K562 (cell line): ENCODE results near the gene RGS14. TPM values are rescaled to one million over a fixed set of nuclear protein-coding genes. Genes with fewer than 3 reads are reported as not detected.

Experiments
- ARID4B ChIP-seq: sonication (generic); formaldehyde crosslinking; IDR thresholded peaks from 2 replicates; pipeline ENCODE4 v1.8.0; 2022; ENCODE audit warnings: mild to moderate bottlenecking, missing genetic modification reagents
- ATF1 ChIP-seq, 2 experiments: fragments of 450-650 bp in 1 of 2; IDR thresholded peaks; 2 replicates each; pipeline ENCODE4 v1.6.1; 2016; ENCODE audit warnings: missing compliant biosample characterization in 1 of 2, missing genetic modification characterization in 1 of 2
- ATF7 ChIP-seq: fragments of 450-650 bp; IDR thresholded peaks from 2 replicates; pipeline ENCODE4 v1.7.1; 2014; ENCODE audit warnings: mild to moderate bottlenecking, moderate library complexity
- CHD4 ChIP-seq: fragments of 200-600 bp; sonication (generic); IDR thresholded peaks from 3 replicates; pipeline ENCODE4 v1.6.1; 2012; ENCODE audit warnings: low read depth, mild to moderate bottlenecking, mixed read lengths, low read length, inconsistent platforms; ENCODE audit not compliant: insufficient read depth, insufficient replicate concordance, poor library complexity, severe bottlenecking
- FIP1L1 ChIP-seq: fragments of 200-400 bp; formaldehyde crosslinking; IDR thresholded peaks from 2 replicates; pipeline ENCODE4 v1.6.1; 2018; ENCODE audit warnings: mild to moderate bottlenecking, low read depth, low read length; ENCODE audit not compliant: poor library complexity, severe bottlenecking
- HDAC1 ChIP-seq, 2 experiments: fragments of 450-650 bp; IDR thresholded peaks; 2 replicates each; pipeline ENCODE4 v1.6.1; 2016 to 2017; ENCODE audit warnings: inconsistent platforms in 1 of 2, mild to moderate bottlenecking in 1 of 2, moderate library complexity in 1 of 2
- L3MBTL2 ChIP-seq: fragments of 450-650 bp; IDR thresholded peaks from 2 replicates; pipeline ENCODE4 v1.6.1; 2016; ENCODE audit warnings: mild to moderate bottlenecking, moderate library complexity
- MEF2D ChIP-seq: conservative IDR thresholded peaks from 2 replicates; pipeline ENCODE4 v1.6.1; 2016; ENCODE audit warnings: low read depth, missing genetic modification characterization, missing compliant biosample characterization
- MLLT1 ChIP-seq, 2 experiments: fragments of 450-650 bp; IDR thresholded peaks; 2 replicates each; pipeline ENCODE4 v1.6.1; 2016
- NFIC ChIP-seq: fragments of 450-650 bp; IDR thresholded peaks from 2 replicates; pipeline ENCODE4 v1.6.1; 2017; ENCODE audit warnings: mild to moderate bottlenecking, inconsistent platforms
- NONO ChIP-seq, 2 experiments: fragments of 200-400 bp in 1 of 2; fragments of 450-650 bp in 1 of 2; formaldehyde crosslinking in 1 of 2; IDR thresholded peaks; 2 replicates each; pipeline ENCODE4 v1.6.1; 2017; ENCODE audit warnings: low read depth in 2 of 2, mild to moderate bottlenecking in 2 of 2, moderate library complexity in 2 of 2, low read length in 1 of 2
- NR2C2 ChIP-seq, 2 experiments: fragments of 200-800 bp in 1 of 2; sonication (Bioruptor generic) in 1 of 2; sonication (generic) in 1 of 2; formaldehyde crosslinking in 1 of 2; IDR thresholded peaks; 2 replicates each; pipeline versions ENCODE4 v1.6.1 to v1.8.0; 2016 to 2022; ENCODE audit warnings: mild to moderate bottlenecking in 1 of 2, missing compliant biosample characterization in 1 of 2, missing genetic modification characterization in 1 of 2, missing genetic modification reagents in 1 of 2
- XRCC3 ChIP-seq: fragments of 450-650 bp; IDR thresholded peaks from 2 replicates; pipeline ENCODE4 v1.6.1; 2017; ENCODE audit warnings: mild to moderate bottlenecking, moderate library complexity
- YY1 ChIP-seq, 3 experiments: IDR thresholded peaks; 2 replicates each; pipeline ENCODE4 v1.6.1; 2011; ENCODE audit warnings: low read length in 2 of 3, mild to moderate bottlenecking in 2 of 3, moderate library complexity in 2 of 3, borderline replicate concordance in 1 of 3, control low read depth in 1 of 3, low read depth in 1 of 3; ENCODE audit not compliant: insufficient read depth in 3 of 3, insufficient replicate concordance in 2 of 3, control insufficient read depth in 1 of 3, insufficient read length in 1 of 3; ENCODE audit errors: extremely low read depth in 1 of 3
- ZNF717 ChIP-seq: fragments of 250-450 bp; sonication (Bioruptor Pico); IDR thresholded peaks from 2 replicates; pipeline ENCODE4 v1.5.0; 2021
- polyA plus RNA-seq, 8 experiments: library from polyadenylated mRNA; depleted of rRNA in 4 of 8; stranded (reverse) in 5 of 8; unstranded in 3 of 8; fragments of >200 nt; fragmentation: Nextera tagmentation in 2 of 8; fragmentation: Illumina TruSeq in 1 of 8; extraction: Ambion mirVana in 2 of 8; extraction: Trizol in 1 of 8; gene quantifications; 2 replicates each; pipeline versions ENCODE4 v1.2.1 to v1.2.3, GENCODE V29; 2011 to 2014; ENCODE audit warnings: inconsistent platforms in 1 of 8, missing spikeins in 1 of 8
- total RNA-seq, 7 experiments: library from RNA; depleted of rRNA in 6 of 7; stranded (reverse); fragments of >200 nt in 6 of 7; fragmentation: Illumina TruSeq in 2 of 7; extraction: Trizol in 2 of 7; gene quantifications; 2 replicates each; pipeline versions ENCODE4 v1.2.1 to v1.2.3, GENCODE V29; 2011 to 2021; ENCODE audit warnings: low replicate concordance in 1 of 7
- TF ChIP-seq, protein P1 (sequence below), 2 experiments: IDR thresholded peaks; 2 replicates each; pipeline ENCODE4 v1.6.1; 2012; ENCODE audit warnings: improper control_type of control experiment in 2 of 2, low read depth in 2 of 2, low read length in 2 of 2, borderline replicate concordance in 1 of 2

Gene RGS14
- total and polyA plus RNA-seq, 9 of the 15 experiments (the other 6 are each of a cell fraction or from before 2014, with no cell fraction given), result 0.28 to 75.9 (median 34.5) TPM

DNA sequence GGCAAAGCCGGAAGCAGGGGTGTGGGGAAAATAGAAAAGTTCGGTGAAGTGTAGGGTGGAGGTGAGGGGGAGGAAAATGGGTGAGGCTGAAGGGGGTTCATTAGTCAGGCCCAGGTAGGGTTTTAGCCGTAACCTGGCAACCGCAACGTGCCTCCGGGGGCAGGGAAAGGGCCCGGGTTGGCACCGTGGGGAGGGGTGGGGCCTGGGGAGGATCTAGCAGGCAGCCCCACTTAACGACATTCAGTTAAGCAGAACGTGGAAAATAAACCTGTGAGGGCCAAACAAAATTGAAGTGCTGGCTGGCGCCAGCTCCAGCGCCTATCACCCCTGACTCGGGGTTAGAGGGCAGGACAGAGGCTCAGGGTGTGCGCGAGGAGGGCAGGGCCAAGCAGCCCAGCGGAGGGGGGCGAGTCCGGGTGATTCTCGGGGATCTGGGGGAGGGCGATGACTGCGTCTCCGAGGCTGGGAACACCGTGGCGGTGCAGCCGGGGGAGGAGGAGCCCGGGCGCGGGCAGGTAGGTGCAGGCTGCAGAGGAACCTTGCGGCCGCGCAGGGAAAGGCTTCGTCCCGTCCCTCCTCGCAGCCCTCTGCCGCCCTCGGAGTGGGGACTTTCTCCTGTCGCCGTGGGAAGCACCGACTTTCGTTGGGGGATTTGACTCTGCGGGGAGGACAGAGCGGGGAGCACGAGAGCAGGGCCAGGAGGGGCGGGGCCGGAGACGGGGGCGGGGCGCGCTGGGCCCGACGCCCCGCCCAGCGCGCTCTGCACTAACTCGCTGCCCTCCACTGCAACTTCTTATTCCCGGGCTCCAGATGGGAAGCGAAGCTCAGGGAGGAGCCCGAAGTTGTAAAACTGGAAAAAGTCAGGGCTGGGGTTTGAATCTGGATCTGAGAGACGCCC lies 5.1 kb downstream of the RGS14 start (continued):
- TF ChIP-seq YY1 (IDR thresholded peaks at IDR 0.05; ENCODE audit: borderline replicate concordance in 1 of 3, control insufficient read depth in 1 of 3, extremely low read depth in 1 of 3, insufficient read depth in 3 of 3, insufficient read length in 1 of 3, insufficient replicate concordance in 2 of 3, low read depth in 1 of 3, low read length in 2 of 3) (peak in 2 of 3 experiments; percentile 5 to 39), ATF7 (peak; percentile 46; the same call in 1 of the 2 replicates), NONO (IDR thresholded peaks at IDR 0.05; ENCODE audit: low read depth in 2 of 2, low read length in 1 of 2) (peak in 1 of 2 experiments; percentile 94; a peak in 2 of 4 replicates), L3MBTL2 (peak; percentile 67; the same call in 1 of the 2 replicates), XRCC3 (no peak), MEF2D (tag) (no peak), CHD4 (no peak), MLLT1 (IDR thresholded peaks at IDR 0.05) (no peak), ARID4B (CRISPR knock-in tag) (peak; percentile 68; the same call in 1 of the 2 replicates), NFIC (0 out of 2 replicates have a peak, but pooled peaks have one; percentile 15), NR2C2 (CRISPR knock-in tag; IDR thresholded peaks at IDR 0.05) (no peak), NR2C2 (tag; IDR thresholded peaks at IDR 0.05) (peak; percentile 91), HDAC1 (IDR thresholded peaks at IDR 0.05) (peak in 1 of 2 experiments; percentile 38; a peak in 2 of 4 replicates), ATF1 (CRISPR knock-in tag; IDR thresholded peaks at IDR 0.05) (no peak), ATF1 (tag; IDR thresholded peaks at IDR 0.05) (peak; percentile 54; the same call in 1 of the 2 replicates), ZNF717 (CRISPR knock-in tag) (no peak), FIP1L1 (peak; percentile 34)
- TF ChIP-seq, protein P1, sequence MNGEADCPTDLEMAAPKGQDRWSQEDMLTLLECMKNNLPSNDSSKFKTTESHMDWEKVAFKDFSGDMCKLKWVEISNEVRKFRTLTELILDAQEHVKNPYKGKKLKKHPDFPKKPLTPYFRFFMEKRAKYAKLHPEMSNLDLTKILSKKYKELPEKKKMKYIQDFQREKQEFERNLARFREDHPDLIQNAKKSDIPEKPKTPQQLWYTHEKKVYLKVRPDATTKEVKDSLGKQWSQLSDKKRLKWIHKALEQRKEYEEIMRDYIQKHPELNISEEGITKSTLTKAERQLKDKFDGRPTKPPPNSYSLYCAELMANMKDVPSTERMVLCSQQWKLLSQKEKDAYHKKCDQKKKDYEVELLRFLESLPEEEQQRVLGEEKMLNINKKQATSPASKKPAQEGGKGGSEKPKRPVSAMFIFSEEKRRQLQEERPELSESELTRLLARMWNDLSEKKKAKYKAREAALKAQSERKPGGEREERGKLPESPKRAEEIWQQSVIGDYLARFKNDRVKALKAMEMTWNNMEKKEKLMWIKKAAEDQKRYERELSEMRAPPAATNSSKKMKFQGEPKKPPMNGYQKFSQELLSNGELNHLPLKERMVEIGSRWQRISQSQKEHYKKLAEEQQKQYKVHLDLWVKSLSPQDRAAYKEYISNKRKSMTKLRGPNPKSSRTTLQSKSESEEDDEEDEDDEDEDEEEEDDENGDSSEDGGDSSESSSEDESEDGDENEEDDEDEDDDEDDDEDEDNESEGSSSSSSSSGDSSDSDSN (IDR thresholded peaks at IDR 0.05; ENCODE audit: borderline replicate concordance in 1 of 2, low read depth in 2 of 2, low read length in 2 of 2), result 0 out of 4 replicates have a peak, but pooled peaks of 1 of the 2 experiments have one; percentile 59
